ELR (cell line): ENCODE data around the gene EZH2.

Experiments used
- DNase-seq: peaks from one replicate; pipeline ENCODE4 v3.0.0-alpha.2; 2015; ENCODE audit warnings: low read depth

EZH2 gene

GRCh38 chr7:148884049-148884298 lies at the start of gene EZH2:
Gene EZH2, minus strand, starts transcription at chr7:148884291. Its CDS starts 36,993 bp downstream, at chr7:148847298.
- no peak for DNase-seq

GRCh38 chr7:148931470-148931869 lies 47.4 kb upstream of the EZH2 start:
- no peak for DNase-seq

GRCh38 chr7:148930335-148930734 lies 46.2 kb upstream of the EZH2 start:
- DNase-seq: no peak

- DNase-seq: no peak
These were observed 45.1 kb upstream of the EZH2 start for GRCh38 chr7:148929176-148929575.

- no peak for DNase-seq
These were observed 43.3 kb upstream of the EZH2 start for GRCh38 chr7:148927123-148928045.

GRCh38 chr7:148925836-148926235 lies 41.7 kb upstream of the EZH2 start:
- DNase-seq: no peak

GRCh38 chr7:148924011-148924410 lies 39.9 kb upstream of the EZH2 start:
- no peak for DNase-seq

GRCh38 chr7:148921806-148922205 lies 37.7 kb upstream of the EZH2 start:
- DNase-seq: no peak

GRCh38 chr7:148921189-148921588 lies 37.1 kb upstream of the EZH2 start:
- no peak for DNase-seq

- no peak for DNase-seq
These were observed 35.8 kb upstream of the EZH2 start for GRCh38 chr7:148919859-148920258.

- no peak for DNase-seq
These were observed 34.0 kb upstream of the EZH2 start for GRCh38 chr7:148918058-148918596.

GRCh38 chr7:148916186-148916585 lies 32.1 kb upstream of the EZH2 start:
- DNase-seq: no peak

- no peak for DNase-seq
These were observed 31.1 kb upstream of the EZH2 start for GRCh38 chr7:148915211-148915610.

GRCh38 chr7:148914208-148914777 lies 30.2 kb upstream of the EZH2 start:
- peak; percentile 76 for DNase-seq

GRCh38 chr7:148912758-148913541 lies 28.9 kb upstream of the EZH2 start:
- DNase-seq: no peak

- DNase-seq: no peak
These were observed 28.1 kb upstream of the EZH2 start for GRCh38 chr7:148912151-148912550.

- DNase-seq: no peak
These were observed 27.5 kb upstream of the EZH2 start for GRCh38 chr7:148911626-148912025.

- no peak for DNase-seq
These were observed 25.5 kb upstream of the EZH2 start for GRCh38 chr7:148909568-148909967.

- no peak for DNase-seq
These were observed 22.8 kb upstream of the EZH2 start for GRCh38 chr7:148906707-148907498.

GRCh38 chr7:148905093-148905666 lies 21.1 kb upstream of the EZH2 start:
- no peak for DNase-seq

- DNase-seq: no peak
These were observed 19.4 kb upstream of the EZH2 start for GRCh38 chr7:148903504-148903903.

GRCh38 chr7:148901178-148901577 lies 17.1 kb upstream of the EZH2 start:
- DNase-seq: no peak
